Measurements from ENCODE around the gene CLEC2D. TPM values are rescaled to one million over a fixed set of nuclear protein-coding genes. Genes with fewer than 3 reads are reported as not detected.
"Not testable (repeated sequence)": the region's sequence is repeated elsewhere in the genome, so short reads cannot be mapped to it uniquely, and the experiment has no call there.

CLEC2D gene
- total and polyA plus RNA-seq, 2 donors (not counting 1 experiment from before 2014, with no cell fraction given), result 158 to 426 TPM

DNA sequence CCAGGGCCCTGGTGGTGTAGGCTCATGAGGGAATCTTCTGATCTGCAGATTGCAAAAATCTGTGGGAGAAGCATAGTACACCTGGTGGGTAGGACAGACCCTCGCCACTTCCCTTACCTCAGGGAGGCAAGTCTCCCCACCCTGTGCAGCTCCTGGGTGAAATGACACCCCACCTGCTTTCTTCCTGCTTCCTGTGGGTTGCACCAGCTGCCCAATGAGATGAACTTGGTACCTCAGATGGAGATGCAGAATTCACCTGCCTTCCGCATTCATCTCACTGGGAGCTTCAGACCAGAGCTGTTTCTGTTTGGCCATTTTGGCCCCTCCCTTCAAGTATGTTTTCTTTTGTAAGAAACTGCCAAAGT lies 4.7 kb downstream of the CLEC2D start:
- Mint-ChIP-seq H3K4me1 (peaks cover 76% of the 10 kb centered on the region), H3K9me3 (ENCODE audit: insufficient read depth) (no peaks in the 10 kb centered on the region), H3K27ac (peak overlapping the region; percentile 86), H3K4me3 (peak overlapping the region; percentile 91), H3K27me3 (no peaks in the 10 kb centered on the region)
- H2AFZ ChIP-seq (ENCODE audit: insufficient read depth, low read depth, low read length, poor library complexity, severe bottlenecking), result no peak overlapping the region
- peaks cover 13 to 30% of the 10 kb centered on the region in 2 experiments for H3K36me3 ChIP-seq (replicated peaks in 1 of 2; ENCODE audit: control extremely low read depth in 1 of 2, control insufficient read depth in 1 of 2, extremely low read depth in 1 of 2, insufficient read depth in 2 of 2, low read length in 1 of 2)
- H3K9me3 ChIP-seq (ENCODE audit: control extremely low read depth in 1 of 3, control insufficient read depth in 2 of 3, insufficient read depth in 1 of 3, low read length in 2 of 3), result peaks cover 0 to 10% (median 2%) of the 10 kb centered on the region in 3 donors
- CTCF ChIA-PET, result interaction anchor here (1.3 to 2.7 kb wide), 6 partner anchors 13 to 76 kb away, joined by 3 to 14 read pairs (median 6); no protein-coding TSS in a partner anchor
- H3K4me2 ChIP-seq (replicated peaks; ENCODE audit: low read depth, low read length, poor library complexity, severe bottlenecking), result peak overlapping the region; percentile 73
- peak overlapping the region in 3 of 5 experiments; percentile 63 to 77 (median 69) for H3K4me3 ChIP-seq (ENCODE audit: control extremely low read depth in 1 of 5, extremely low read depth in 1 of 5, insufficient read depth in 1 of 5, low read depth in 2 of 5, low read length in 4 of 5)
- TF ChIP-seq, protein P1, sequence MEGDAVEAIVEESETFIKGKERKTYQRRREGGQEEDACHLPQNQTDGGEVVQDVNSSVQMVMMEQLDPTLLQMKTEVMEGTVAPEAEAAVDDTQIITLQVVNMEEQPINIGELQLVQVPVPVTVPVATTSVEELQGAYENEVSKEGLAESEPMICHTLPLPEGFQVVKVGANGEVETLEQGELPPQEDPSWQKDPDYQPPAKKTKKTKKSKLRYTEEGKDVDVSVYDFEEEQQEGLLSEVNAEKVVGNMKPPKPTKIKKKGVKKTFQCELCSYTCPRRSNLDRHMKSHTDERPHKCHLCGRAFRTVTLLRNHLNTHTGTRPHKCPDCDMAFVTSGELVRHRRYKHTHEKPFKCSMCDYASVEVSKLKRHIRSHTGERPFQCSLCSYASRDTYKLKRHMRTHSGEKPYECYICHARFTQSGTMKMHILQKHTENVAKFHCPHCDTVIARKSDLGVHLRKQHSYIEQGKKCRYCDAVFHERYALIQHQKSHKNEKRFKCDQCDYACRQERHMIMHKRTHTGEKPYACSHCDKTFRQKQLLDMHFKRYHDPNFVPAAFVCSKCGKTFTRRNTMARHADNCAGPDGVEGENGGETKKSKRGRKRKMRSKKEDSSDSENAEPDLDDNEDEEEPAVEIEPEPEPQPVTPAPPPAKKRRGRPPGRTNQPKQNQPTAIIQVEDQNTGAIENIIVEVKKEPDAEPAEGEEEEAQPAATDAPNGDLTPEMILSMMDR (IDR thresholded peaks at IDR 0.05), result no peak
- POLR2A ChIA-PET, result interaction anchor here (1.0 kb wide), 1 partner anchor 11 kb away, joined by 4 read pairs; no protein-coding TSS in a partner anchor
- WGBS (ENCODE audit: insufficient coverage), result no CpG with 5 or more reads among the region's 2 CpGs
- peaks cover 99% of the 10 kb centered on the region for H3K79me2 ChIP-seq (ENCODE audit: control insufficient read depth, insufficient read depth, low read length)
- DNase-seq (no peak), ATAC-seq (ENCODE audit: low read depth) (peak; percentile 5)
- peaks cover 56 to 66% of the 10 kb centered on the region in 2 donors for H3K4me1 ChIP-seq (ENCODE audit: control insufficient read depth in 2 of 2, insufficient read depth in 2 of 2, low read length in 2 of 2)
- peaks cover 5% of the 10 kb centered on the region for H4K20me1 ChIP-seq (ENCODE audit: control insufficient read depth, insufficient read depth, low read length, poor library complexity, severe bottlenecking)
- peak overlapping the region; percentile 69 for H3K9ac ChIP-seq (ENCODE audit: low read length)
- intact Hi-C loops (cut with micrococcal nuclease), result loop anchor here (5.0 kb wide), 1 partner anchor 33 kb away; no protein-coding TSS in a partner anchor
- H3K27ac ChIP-seq (ENCODE audit: low read length in 2 of 2), result peak overlapping the region; percentile 28 to 87
- H3K27me3 ChIP-seq (replicated peaks in 1 of 4; ENCODE audit: control extremely low read depth in 1 of 4, control insufficient read depth in 3 of 4, insufficient read depth in 4 of 4, low read length in 3 of 4), result no peaks in the 10 kb centered on the region

DNA sequence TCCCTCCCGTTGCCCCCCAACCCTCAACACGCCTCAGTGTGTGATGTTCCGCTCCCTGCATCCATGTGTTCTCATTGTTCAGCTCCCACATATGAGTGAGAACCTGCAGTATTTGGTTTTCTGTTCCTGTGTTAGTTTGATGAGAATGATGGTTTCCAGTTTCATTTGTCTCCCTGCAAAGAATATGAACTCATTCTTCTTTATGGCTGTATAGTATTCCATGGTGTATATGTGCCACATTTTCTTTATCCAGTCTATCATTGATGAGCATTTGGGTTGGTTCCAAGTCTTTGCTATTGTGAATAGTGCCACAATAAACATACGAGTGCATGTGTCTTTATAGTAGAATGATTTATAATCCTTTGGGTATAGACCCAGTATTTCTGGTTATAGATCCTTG lies 13.0 kb downstream of the CLEC2D start:
- DNase-seq; H2AFZ ChIP-seq (ENCODE audit: insufficient read depth, low read depth, low read length, poor library complexity, severe bottlenecking); H3K4me2 ChIP-seq (replicated peaks; ENCODE audit: low read depth, low read length, poor library complexity, severe bottlenecking); H3K27ac Mint-ChIP-seq; H3K9ac ChIP-seq (ENCODE audit: low read length); H3K27me3 Mint-ChIP-seq; H3K9me3 Mint-ChIP-seq (ENCODE audit: insufficient read depth); H4K20me1 ChIP-seq (ENCODE audit: control insufficient read depth, insufficient read depth, low read length, poor library complexity, severe bottlenecking); H3K27ac ChIP-seq (ENCODE audit: low read length in 2 of 2); H3K4me3 ChIP-seq (ENCODE audit: control extremely low read depth in 1 of 5, extremely low read depth in 1 of 5, insufficient read depth in 1 of 5, low read depth in 2 of 5, low read length in 4 of 5); intact Hi-C loops (cut with micrococcal nuclease); H3K4me3 Mint-ChIP-seq; H3K27me3 ChIP-seq (replicated peaks in 1 of 4; ENCODE audit: control extremely low read depth in 1 of 4, control insufficient read depth in 3 of 4, insufficient read depth in 4 of 4, low read length in 3 of 4); ATAC-seq (ENCODE audit: low read depth): not testable (repeated sequence)
- ChIA-PET CTCF (interaction anchor here (1.3 to 2.6 kb wide), 4 partner anchors 12 to 68 kb away, joined by 3 to 11 read pairs (median 6); no protein-coding TSS in a partner anchor), POLR2A (interaction anchor here (0.7 to 2.1 kb wide), 2 partner anchors 7 to 35 kb away, joined by 3 to 10 read pairs; no protein-coding TSS in a partner anchor)
- peaks cover 71% of the 10 kb centered on the region for H3K4me1 Mint-ChIP-seq
- peaks cover 97% of the 10 kb centered on the region for H3K79me2 ChIP-seq (ENCODE audit: control insufficient read depth, insufficient read depth, low read length)
- peaks cover 3 to 14% (median 9%) of the 10 kb centered on the region in 3 donors for H3K9me3 ChIP-seq (ENCODE audit: control extremely low read depth in 1 of 3, control insufficient read depth in 2 of 3, insufficient read depth in 1 of 3, low read length in 2 of 3)
- peaks cover 43 to 49% of the 10 kb centered on the region in 2 donors for H3K4me1 ChIP-seq (ENCODE audit: control insufficient read depth in 2 of 2, insufficient read depth in 2 of 2, low read length in 2 of 2)
- H3K36me3 ChIP-seq (replicated peaks in 1 of 2; ENCODE audit: control extremely low read depth in 1 of 2, control insufficient read depth in 1 of 2, extremely low read depth in 1 of 2, insufficient read depth in 2 of 2, low read length in 1 of 2), result peaks cover 31 to 80% of the 10 kb centered on the region in 2 experiments
- 100% methylated on average over 1 of the region's 4 CpGs for WGBS (ENCODE audit: insufficient coverage)

DNA sequence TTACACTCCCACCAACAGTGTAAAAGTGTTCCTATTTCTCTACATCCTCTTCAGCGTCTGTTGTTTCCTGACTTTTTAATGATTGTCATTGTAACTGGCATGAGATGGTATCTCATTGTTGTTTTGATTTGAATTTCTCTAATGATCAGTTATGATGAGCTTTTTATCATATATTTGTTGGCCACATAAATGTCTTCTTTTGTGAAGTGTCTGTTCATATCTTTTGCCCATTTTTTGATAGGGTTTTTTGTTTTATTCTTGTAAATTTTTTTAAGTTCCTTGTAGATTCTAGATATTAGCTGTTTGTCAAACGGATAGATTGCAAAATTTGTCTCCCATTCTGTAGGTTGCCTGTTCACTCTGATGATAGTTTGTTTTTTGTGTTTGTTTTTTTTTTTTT lies 13.4 kb downstream of the CLEC2D start:
- H3K4me1 Mint-ChIP-seq, result peaks cover 69% of the 10 kb centered on the region
- H3K27ac Mint-ChIP-seq; H3K4me3 Mint-ChIP-seq; H2AFZ ChIP-seq (ENCODE audit: insufficient read depth, low read depth, low read length, poor library complexity, severe bottlenecking); H3K4me2 ChIP-seq (replicated peaks; ENCODE audit: low read depth, low read length, poor library complexity, severe bottlenecking); H3K27me3 Mint-ChIP-seq; H4K20me1 ChIP-seq (ENCODE audit: control insufficient read depth, insufficient read depth, low read length, poor library complexity, severe bottlenecking); H3K27me3 ChIP-seq (replicated peaks in 1 of 4; ENCODE audit: control extremely low read depth in 1 of 4, control insufficient read depth in 3 of 4, insufficient read depth in 4 of 4, low read length in 3 of 4); ATAC-seq (ENCODE audit: low read depth); DNase-seq; intact Hi-C loops (cut with micrococcal nuclease); H3K4me3 ChIP-seq (ENCODE audit: control extremely low read depth in 1 of 5, extremely low read depth in 1 of 5, insufficient read depth in 1 of 5, low read depth in 2 of 5, low read length in 4 of 5); H3K27ac ChIP-seq (ENCODE audit: low read length in 2 of 2); H3K9me3 Mint-ChIP-seq (ENCODE audit: insufficient read depth); H3K9ac ChIP-seq (ENCODE audit: low read length): not testable (repeated sequence)
- Histone ChIP-seq H3K36me3 (replicated peaks in 1 of 2; ENCODE audit: control extremely low read depth in 1 of 2, control insufficient read depth in 1 of 2, extremely low read depth in 1 of 2, insufficient read depth in 2 of 2, low read length in 1 of 2) (peaks cover 31 to 81% of the 10 kb centered on the region in 2 experiments), H3K4me1 (ENCODE audit: control insufficient read depth in 2 of 2, insufficient read depth in 2 of 2, low read length in 2 of 2) (peaks cover 42 to 45% of the 10 kb centered on the region in 2 donors), H3K9me3 (ENCODE audit: control extremely low read depth in 1 of 3, control insufficient read depth in 2 of 3, insufficient read depth in 1 of 3, low read length in 2 of 3) (peaks cover 3 to 14% (median 9%) of the 10 kb centered on the region in 3 donors), H3K79me2 (ENCODE audit: control insufficient read depth, insufficient read depth, low read length) (peaks cover 96% of the 10 kb centered on the region)
- CTCF ChIA-PET, result interaction anchor here (1.3 to 2.6 kb wide), 5 partner anchors 11 to 67 kb away, joined by 3 to 11 read pairs (median 4); no protein-coding TSS in a partner anchor
- POLR2A ChIA-PET, result interaction anchor here (0.7 kb wide), 1 partner anchor 8 kb away, joined by 3 read pairs; no protein-coding TSS in a partner anchor
- no CpG with 5 or more reads among the region's 2 CpGs for WGBS (ENCODE audit: insufficient coverage)
